Spleen (tissue), 11 donors: Measurements from ENCODE around the gene C10orf143. TPM values are rescaled to one million over a fixed set of nuclear protein-coding genes. Genes with fewer than 3 reads are reported as not detected.

Experiments used
- DNase-seq: peaks from one replicate; pipeline ENCODE4 v3.0.0-alpha.2; 2020
- H3K27ac ChIP-seq, 8 donors: fragments of 200-600 bp; sonication (generic) in 7 of 8; 1 replicate in 4 of 8; 2 replicates in 4 of 8; pipeline versions ENCODE4 v1.5.0 to v1.8.0; 2016 to 2021; ENCODE audit warnings: inconsistent platforms in 4 of 8, mild to moderate bottlenecking in 4 of 8, moderate library complexity in 1 of 8
- H3K27me3 ChIP-seq, 7 donors: fragments of 200-600 bp; sonication (generic) in 6 of 7; replicated peaks in 1 of 7; 1 replicate in 4 of 7; 2 replicates in 3 of 7; pipeline versions ENCODE4 v1.5.0 to v1.8.0; 2016 to 2021; ENCODE audit warnings: inconsistent platforms in 3 of 7, mild to moderate bottlenecking in 1 of 7
- H3K36me3 ChIP-seq, 6 donors: fragments of 200-600 bp; sonication (generic) in 5 of 6; 1 replicate in 4 of 6; 2 replicates in 2 of 6; pipeline versions ENCODE4 v1.5.0 to v1.8.0; 2016 to 2021; ENCODE audit warnings: inconsistent platforms in 2 of 6
- H3K4me1 ChIP-seq, 6 donors: fragments of 200-600 bp; sonication (generic) in 5 of 6; 1 replicate in 3 of 6; 2 replicates in 3 of 6; pipeline versions ENCODE4 v1.5.0 to v1.8.0; 2016 to 2021; ENCODE audit warnings: inconsistent platforms in 3 of 6
- H3K4me3 ChIP-seq, 8 donors: fragments of 200-600 bp; sonication (generic) in 7 of 8; 1 replicate in 4 of 8; 2 replicates in 4 of 8; pipeline versions ENCODE4 v1.5.0 to v1.8.0; 2016 to 2021; ENCODE audit warnings: inconsistent platforms in 4 of 8, mild to moderate bottlenecking in 4 of 8, moderate library complexity in 2 of 8
- H3K9me3 ChIP-seq, 8 donors: fragments of 200-600 bp; sonication (generic) in 7 of 8; 1 replicate in 4 of 8; 2 replicates in 4 of 8; pipeline versions ENCODE4 v1.5.0 to v1.8.0; 2016 to 2021; ENCODE audit warnings: inconsistent platforms in 4 of 8
- POLR2A ChIP-seq, 3 donors: fragments of 450-650 bp; IDR thresholded peaks; one replicate each; pipeline ENCODE4 v1.5.1; 2017; ENCODE audit warnings: antibody characterized with exemption in 3 of 3, mild to moderate bottlenecking in 1 of 3
- POLR2AphosphoS5 ChIP-seq, 3 donors: sonication (generic); formaldehyde crosslinking; IDR thresholded peaks; one replicate each; pipeline ENCODE4 v1.5.1; 2017; ENCODE audit warnings: antibody characterized with exemption in 3 of 3
- WGBS, 5 donors: extraction: QIAGEN DNeasy Blood & Tissue Kit in 3 of 5; methylation state at CpG; one replicate each; pipeline versions ENCODE4 v1.1.5 to v1.1.7; 2013 to 2018; 5-methylcytosine and 5-hydroxymethylcytosine counted together
- intact Hi-C: fragments of 100-400 bp; cut with DNase I; formaldehyde crosslinking; loops from one replicate; pipeline ENCODE4 v1.15.0; 2023; ENCODE audit warnings: low total_unique reads
- polyA plus RNA-seq, 3 donors: library from polyadenylated mRNA; stranded (reverse); fragments of 200-250 nt; gene quantifications; one replicate each; pipeline ENCODE4 v1.2.1, GENCODE V29; 2013
- total RNA-seq, 7 donors: library from RNA; depleted of rRNA in 3 of 7; stranded (reverse); fragments of >200 nt in 3 of 7; fragmentation: NEBNext Ultra II Directional in 4 of 7; extraction: Animal tissue kit (Norgen Biotek cat#: 25700) in 4 of 7; gene quantifications; one replicate each; pipeline versions ENCODE4 v1.1.0 to v1.2.1, GENCODE V29; 2016 to 2021
- TF ChIP-seq, protein P1 (sequence below), 11 experiments: fragments of 200-600 bp in 7 of 11; fragments of 450-650 bp in 4 of 11; sonication (generic) in 4 of 11; IDR thresholded peaks in 8 of 11; conservative IDR thresholded peaks in 3 of 11; 1 replicate in 7 of 11; 2 replicates in 4 of 11; pipeline versions ENCODE4 v1.4.0 to v1.8.0; 2016 to 2021; ENCODE audit warnings: antibody characterized with exemption in 11 of 11, inconsistent platforms in 4 of 11, mild to moderate bottlenecking in 1 of 11
- donor health status: healthy with polysubstance abuse.
- donor health status: DM: no; HTN: no; CAD: no; lungs with moderate emphysema.
- donor health status: DM: no; HTN: no; CAD: no.
- donor health status: Bipolar disorder and iron deficiency.
- donor health status: healthy.
- donor health status: DM: no; HTN: no; CAD: no.
- donor health status: DM: yes; HTN: yes; CAD: no.

The C10orf143 gene
- total and polyA plus RNA-seq, 10 donors: 2.3 to 15.6 (median 5.1) TPM

DNA sequence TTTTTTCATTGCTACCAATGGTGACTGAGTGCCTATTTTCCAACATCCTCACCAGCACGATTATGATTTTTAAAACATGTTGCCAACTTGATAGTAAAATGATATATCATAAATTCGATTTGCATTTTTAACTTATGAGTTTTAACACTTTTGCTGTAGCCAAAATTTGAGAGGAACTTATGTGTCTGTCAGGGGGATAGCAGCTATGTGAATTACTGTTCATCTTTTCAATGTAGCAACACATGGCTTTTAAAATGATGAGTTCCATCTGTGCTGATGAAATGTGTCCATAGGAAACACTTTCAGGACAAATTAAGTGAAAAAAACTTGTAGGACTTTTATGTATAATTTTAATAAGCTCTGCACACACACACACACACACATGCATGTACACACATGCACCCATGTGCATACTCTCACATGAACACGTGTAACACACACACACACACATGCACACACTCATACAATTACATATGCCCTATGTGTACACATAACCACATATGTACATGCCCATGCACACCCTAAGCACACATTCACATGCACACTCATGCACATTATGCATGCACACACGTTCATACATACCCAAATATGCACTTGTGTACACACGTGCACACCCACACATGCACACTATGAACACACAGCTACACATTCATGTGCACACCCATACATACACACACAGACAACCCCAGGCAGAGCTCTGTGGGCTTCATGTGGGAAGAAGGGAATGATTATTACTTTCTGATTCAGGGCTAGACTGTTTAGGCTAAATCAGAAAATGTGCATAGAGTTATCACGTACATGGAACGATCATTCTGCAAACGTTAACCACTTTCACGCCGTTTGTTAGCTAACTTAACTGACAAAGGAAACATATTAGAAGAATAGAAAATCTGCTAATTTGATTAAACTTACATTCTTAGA, 68.9 kb downstream of the C10orf143 start:
- H3K9me3 ChIP-seq: no peaks in the 10 kb centered on the region
- intact Hi-C loops: no loop called here
- no peaks in the 10 kb centered on the region for H3K4me1 ChIP-seq
- H3K36me3 ChIP-seq: no peaks in the 10 kb centered on the region
- H3K27ac ChIP-seq: no peak overlapping the region
- no peak for DNase-seq
- H3K4me3 ChIP-seq: no peak overlapping the region
- WGBS, 5 donors: 74 to 80% (median 77%) methylated on average over 10 of the region's 10 CpGs
- TF ChIP-seq, protein P1, sequence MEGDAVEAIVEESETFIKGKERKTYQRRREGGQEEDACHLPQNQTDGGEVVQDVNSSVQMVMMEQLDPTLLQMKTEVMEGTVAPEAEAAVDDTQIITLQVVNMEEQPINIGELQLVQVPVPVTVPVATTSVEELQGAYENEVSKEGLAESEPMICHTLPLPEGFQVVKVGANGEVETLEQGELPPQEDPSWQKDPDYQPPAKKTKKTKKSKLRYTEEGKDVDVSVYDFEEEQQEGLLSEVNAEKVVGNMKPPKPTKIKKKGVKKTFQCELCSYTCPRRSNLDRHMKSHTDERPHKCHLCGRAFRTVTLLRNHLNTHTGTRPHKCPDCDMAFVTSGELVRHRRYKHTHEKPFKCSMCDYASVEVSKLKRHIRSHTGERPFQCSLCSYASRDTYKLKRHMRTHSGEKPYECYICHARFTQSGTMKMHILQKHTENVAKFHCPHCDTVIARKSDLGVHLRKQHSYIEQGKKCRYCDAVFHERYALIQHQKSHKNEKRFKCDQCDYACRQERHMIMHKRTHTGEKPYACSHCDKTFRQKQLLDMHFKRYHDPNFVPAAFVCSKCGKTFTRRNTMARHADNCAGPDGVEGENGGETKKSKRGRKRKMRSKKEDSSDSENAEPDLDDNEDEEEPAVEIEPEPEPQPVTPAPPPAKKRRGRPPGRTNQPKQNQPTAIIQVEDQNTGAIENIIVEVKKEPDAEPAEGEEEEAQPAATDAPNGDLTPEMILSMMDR (IDR thresholded peaks at IDR 0.05 in 8 of 11, conservative IDR thresholded peaks at IDR 0.05 in 3 of 11): no peak
- no peak for TF ChIP-seq POLR2AphosphoS5 (IDR thresholded peaks at IDR 0.05)
- H3K27me3 ChIP-seq: peaks cover 0 to 64% (median 3%) of the 10 kb centered on the region in 7 donors

DNA sequence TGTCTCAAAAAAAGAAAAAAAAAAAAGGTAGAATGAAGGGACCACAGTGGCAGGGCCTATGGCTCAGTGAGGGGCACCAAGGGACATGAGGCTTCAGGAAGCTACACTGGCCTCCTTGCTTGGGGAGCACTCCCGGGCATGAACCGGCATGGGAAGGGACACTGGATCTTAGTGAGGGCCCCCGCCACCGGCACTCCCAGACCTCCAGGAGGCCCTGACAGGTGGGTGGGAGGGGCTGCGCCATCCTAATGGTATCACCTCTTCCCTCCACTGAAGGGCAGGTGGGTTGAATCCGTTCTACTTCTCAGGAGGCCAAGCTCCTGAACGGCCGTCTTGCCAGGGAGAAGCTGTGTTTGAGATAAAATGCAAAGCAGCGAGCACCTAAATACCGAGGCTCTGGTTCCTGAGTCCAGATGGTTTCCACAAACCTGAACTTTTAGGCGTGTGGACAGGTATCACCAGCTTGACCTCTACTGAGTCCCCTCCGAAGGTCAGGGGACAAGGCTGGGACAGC, 69.8 kb downstream of the C10orf143 start:
- TF ChIP-seq, protein P1 (IDR thresholded peaks at IDR 0.05 in 8 of 11, conservative IDR thresholded peaks at IDR 0.05 in 3 of 11): no peak
- TF ChIP-seq POLR2A (IDR thresholded peaks at IDR 0.05): no peak
- TF ChIP-seq POLR2AphosphoS5 (IDR thresholded peaks at IDR 0.05): no peak
- peak; percentile 28 for DNase-seq
- WGBS, 5 donors: 82 to 86% (median 84%) methylated on average over 11 to 12 of the region's 12 CpGs

DNA sequence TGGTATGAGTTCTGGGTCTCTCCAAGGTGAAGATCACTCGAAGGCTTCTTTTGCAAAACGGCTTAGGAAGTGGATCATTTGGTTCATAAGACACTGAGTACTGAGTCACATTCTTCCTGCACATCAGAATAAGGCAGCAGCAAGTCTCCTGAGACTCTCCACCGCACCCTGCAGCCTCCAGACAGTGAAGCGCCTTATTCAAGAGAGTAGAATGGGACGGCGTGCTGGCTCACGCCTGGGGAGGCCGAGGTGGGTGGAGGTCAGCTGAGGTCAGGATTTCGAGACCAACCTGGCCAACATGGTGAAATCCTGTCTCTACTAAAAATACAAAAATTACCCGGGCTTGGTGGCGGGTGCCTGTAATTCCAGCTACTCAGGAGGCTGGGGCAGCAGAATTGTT, 70.3 kb downstream of the C10orf143 start:
- no peak overlapping the region for H3K4me3 ChIP-seq
- peaks cover 0 to 57% (median 3%) of the 10 kb centered on the region in 7 donors for H3K27me3 ChIP-seq
- no peaks in the 10 kb centered on the region for H3K36me3 ChIP-seq
- H3K9me3 ChIP-seq: no peaks in the 10 kb centered on the region
- no peak overlapping the region for H3K27ac ChIP-seq
- 83 to 90% (median 86%) methylated on average over 11 of the region's 11 CpGs for WGBS, 5 donors
- DNase-seq: no peak
- intact Hi-C loops: no loop called here
- no peak for TF ChIP-seq POLR2A (IDR thresholded peaks at IDR 0.05)
- H3K4me1 ChIP-seq: no peaks in the 10 kb centered on the region

More for the DNA sequence above, 69.8 kb downstream of the C10orf143 start:
- Histone ChIP-seq H3K27ac (no peak overlapping the region), H3K27me3 (peaks cover 0 to 62% (median 3%) of the 10 kb centered on the region in 7 donors), H3K9me3 (no peaks in the 10 kb centered on the region), H3K4me1 (no peaks in the 10 kb centered on the region), H3K4me3 (no peak overlapping the region), H3K36me3 (no peaks in the 10 kb centered on the region)
- intact Hi-C loops: no loop called here

DNA sequence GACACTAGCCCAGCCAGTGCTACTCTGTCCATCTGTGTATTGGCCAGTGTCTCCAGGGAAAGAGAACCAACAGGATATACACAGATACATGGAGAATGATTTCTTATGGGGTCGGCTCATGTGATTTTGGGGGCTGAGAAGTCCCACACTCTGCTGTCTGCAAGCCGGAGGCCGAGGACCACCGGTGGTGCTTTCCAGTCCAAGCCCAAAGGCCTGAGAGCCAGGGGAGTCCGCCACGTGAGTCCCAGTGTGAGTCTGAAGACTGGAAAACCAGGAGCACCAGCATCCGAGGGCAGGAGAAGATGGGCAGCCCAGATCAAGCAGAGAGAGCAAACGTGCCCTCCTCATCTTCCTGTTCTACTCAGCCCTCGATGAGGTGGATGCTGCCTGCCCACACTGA, 71.5 kb downstream of the C10orf143 start:
- peaks cover 0 to 45% (median 0%) of the 10 kb centered on the region in 7 donors for H3K27me3 ChIP-seq
- 70 to 83% (median 81%) methylated on average over 9 of the region's 9 CpGs for WGBS, 5 donors
- no peak overlapping the region for H3K27ac ChIP-seq
- no peaks in the 10 kb centered on the region for H3K36me3 ChIP-seq
- intact Hi-C loops: no loop called here
- no peak for TF ChIP-seq POLR2A (IDR thresholded peaks at IDR 0.05)
- TF ChIP-seq, protein P1 (IDR thresholded peaks at IDR 0.05 in 8 of 11, conservative IDR thresholded peaks at IDR 0.05 in 3 of 11): no peak
- TF ChIP-seq POLR2AphosphoS5 (IDR thresholded peaks at IDR 0.05): no peak
- no peaks in the 10 kb centered on the region for H3K4me1 ChIP-seq
- H3K9me3 ChIP-seq: no peaks in the 10 kb centered on the region
- DNase-seq: no peak
- no peak overlapping the region for H3K4me3 ChIP-seq
